Fibroblast of lung (primary cell): ENCODE measurements around the gene LIPK. TPM values are rescaled to one million over a fixed set of nuclear protein-coding genes. Genes with fewer than 3 reads are reported as not detected.
"Not testable (repeated sequence)": the region's sequence is repeated elsewhere in the genome, so short reads cannot be mapped to it uniquely, and the experiment has no call there.

Source experiments
- DNase-seq, 2 donors: peaks; one replicate each; pipeline versions ENCODE4 v3.0.0 to v3.0.0-alpha.2; 2010; ENCODE audit warnings: low read depth in 2 of 2
- H2AFZ ChIP-seq: 2 replicates; pipeline ENCODE4 v1.5.1; 2012; ENCODE audit warnings: low read length, control low read depth, inconsistent platforms
- H3K27ac ChIP-seq: 2 replicates; pipeline ENCODE4 v1.5.1; 2011; ENCODE audit warnings: low read length, control low read depth; ENCODE audit not compliant: insufficient read depth
- H3K27me3 ChIP-seq: 2 replicates; pipeline ENCODE4 v1.5.1; 2011; ENCODE audit warnings: mild to moderate bottlenecking, low read length; ENCODE audit not compliant: control insufficient read depth, insufficient read depth
- H3K36me3 ChIP-seq: 2 replicates; pipeline ENCODE4 v1.5.1; 2011; ENCODE audit warnings: low read length; ENCODE audit not compliant: control insufficient read depth, insufficient read depth
- H3K4me1 ChIP-seq: 2 replicates; pipeline ENCODE4 v1.5.1; 2011; ENCODE audit warnings: low read length; ENCODE audit not compliant: control insufficient read depth, insufficient read depth; ENCODE audit errors: extremely low read depth
- H3K4me2 ChIP-seq: 2 replicates; pipeline ENCODE4 v1.5.1; 2011; ENCODE audit warnings: low read length, control low read depth; ENCODE audit not compliant: insufficient read depth; ENCODE audit errors: extremely low read depth
- H3K4me3 ChIP-seq, 4 experiments: fragments of 200-600 bp in 1 of 4; sonication (generic) in 1 of 4; replicated peaks in 1 of 4; 2 replicates each; pipeline ENCODE4 v1.5.1; 2011 to 2016; ENCODE audit warnings: low read length in 4 of 4, low read depth in 3 of 4, mild to moderate bottlenecking in 3 of 4, control low read depth in 2 of 4, inconsistent platforms in 1 of 4, mixed read lengths in 1 of 4; ENCODE audit not compliant: insufficient read depth in 1 of 4; ENCODE audit errors: control extremely low read depth in 1 of 4
- H3K79me2 ChIP-seq: 2 replicates; pipeline ENCODE4 v1.5.1; 2012; ENCODE audit warnings: mild to moderate bottlenecking, low read length, inconsistent platforms; ENCODE audit not compliant: control insufficient read depth, insufficient read depth
- H3K9ac ChIP-seq: 2 replicates; pipeline ENCODE4 v1.5.1; 2011; ENCODE audit warnings: mild to moderate bottlenecking, low read length, control low read depth; ENCODE audit not compliant: insufficient read depth
- H3K9me3 ChIP-seq: 2 replicates; pipeline ENCODE4 v1.5.1; 2012; ENCODE audit warnings: low read depth, low read length; ENCODE audit not compliant: control insufficient read depth, insufficient read depth
- H4K20me1 ChIP-seq: 2 replicates; pipeline ENCODE4 v1.5.1; 2011; ENCODE audit warnings: low read length; ENCODE audit not compliant: control insufficient read depth, insufficient read depth; ENCODE audit errors: extremely low read depth
- EZH2 ChIP-seq: IDR thresholded peaks from 2 replicates; pipeline ENCODE4 v1.5.1; 2012; ENCODE audit warnings: low read length, control low read depth, mild to moderate bottlenecking; ENCODE audit errors: missing control alignments
- polyA plus RNA-seq, 2 donors: library from polyadenylated mRNA; depleted of rRNA in 1 of 2; stranded (reverse) in 1 of 2; unstranded in 1 of 2; fragments of >200 nt; gene quantifications; 2 replicates each; pipeline ENCODE4 v1.2.1, GENCODE V29; 2011 to 2012; ENCODE audit warnings: missing spikeins in 1 of 2
- total RNA-seq: library from RNA; depleted of rRNA; stranded (reverse); fragments of >200 nt; gene quantifications from 2 replicates; pipeline ENCODE4 v1.2.1, GENCODE V29; 2014
- TF ChIP-seq, protein P1 (sequence below), 2 donors: IDR thresholded peaks in 1 of 2; conservative IDR thresholded peaks in 1 of 2; 1 replicate in 1 of 2; 2 replicates in 1 of 2; pipeline ENCODE4 v1.5.1; 2011 to 2012; ENCODE audit warnings: low read length in 2 of 2, control low read depth in 1 of 2, inconsistent platforms in 1 of 2, low read depth in 1 of 2, mild to moderate bottlenecking in 1 of 2

The LIPK gene
- total and polyA plus RNA-seq, 2 donors (not counting 1 experiment from before 2014, with no cell fraction given), result not detected

DNA sequence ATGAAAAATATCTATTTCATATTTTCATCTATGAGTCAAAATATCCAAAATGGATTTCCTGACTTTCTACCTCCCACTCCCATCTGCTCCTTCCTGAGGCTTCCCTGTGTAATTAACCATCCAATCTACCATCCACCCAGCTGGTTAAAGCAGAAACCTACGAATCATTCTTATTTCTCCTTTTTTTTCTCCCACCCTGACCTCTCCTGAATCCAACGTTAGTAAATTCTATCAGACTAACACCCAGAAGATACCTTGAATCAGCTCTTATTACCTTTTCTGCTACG, 45.5 kb upstream of the LIPK start:
- H4K20me1 ChIP-seq, result no peaks in the 10 kb centered on the region
- no peaks in the 10 kb centered on the region for H3K27me3 ChIP-seq
- no peak overlapping the region for H2AFZ ChIP-seq
- no peaks in the 10 kb centered on the region for H3K79me2 ChIP-seq
- no peak overlapping the region for H3K4me2 ChIP-seq
- peaks cover 6% of the 10 kb centered on the region for H3K4me1 ChIP-seq
- H3K27ac ChIP-seq, result no peak overlapping the region
- no peaks in the 10 kb centered on the region for H3K9me3 ChIP-seq
- no peaks in the 10 kb centered on the region for H3K36me3 ChIP-seq
- no peak overlapping the region for H3K9ac ChIP-seq
- no peak overlapping the region for H3K4me3 ChIP-seq
- TF ChIP-seq EZH2, result no peak
- TF ChIP-seq, protein P1, sequence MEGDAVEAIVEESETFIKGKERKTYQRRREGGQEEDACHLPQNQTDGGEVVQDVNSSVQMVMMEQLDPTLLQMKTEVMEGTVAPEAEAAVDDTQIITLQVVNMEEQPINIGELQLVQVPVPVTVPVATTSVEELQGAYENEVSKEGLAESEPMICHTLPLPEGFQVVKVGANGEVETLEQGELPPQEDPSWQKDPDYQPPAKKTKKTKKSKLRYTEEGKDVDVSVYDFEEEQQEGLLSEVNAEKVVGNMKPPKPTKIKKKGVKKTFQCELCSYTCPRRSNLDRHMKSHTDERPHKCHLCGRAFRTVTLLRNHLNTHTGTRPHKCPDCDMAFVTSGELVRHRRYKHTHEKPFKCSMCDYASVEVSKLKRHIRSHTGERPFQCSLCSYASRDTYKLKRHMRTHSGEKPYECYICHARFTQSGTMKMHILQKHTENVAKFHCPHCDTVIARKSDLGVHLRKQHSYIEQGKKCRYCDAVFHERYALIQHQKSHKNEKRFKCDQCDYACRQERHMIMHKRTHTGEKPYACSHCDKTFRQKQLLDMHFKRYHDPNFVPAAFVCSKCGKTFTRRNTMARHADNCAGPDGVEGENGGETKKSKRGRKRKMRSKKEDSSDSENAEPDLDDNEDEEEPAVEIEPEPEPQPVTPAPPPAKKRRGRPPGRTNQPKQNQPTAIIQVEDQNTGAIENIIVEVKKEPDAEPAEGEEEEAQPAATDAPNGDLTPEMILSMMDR (conservative IDR thresholded peaks at IDR 0.05 in 1 of 2, IDR thresholded peaks at IDR 0.05 in 1 of 2; ENCODE audit: low read depth in 1 of 2, low read length in 2 of 2), result no peak
- DNase-seq, result peak in 1 of 2 donors; percentile 30

DNA sequence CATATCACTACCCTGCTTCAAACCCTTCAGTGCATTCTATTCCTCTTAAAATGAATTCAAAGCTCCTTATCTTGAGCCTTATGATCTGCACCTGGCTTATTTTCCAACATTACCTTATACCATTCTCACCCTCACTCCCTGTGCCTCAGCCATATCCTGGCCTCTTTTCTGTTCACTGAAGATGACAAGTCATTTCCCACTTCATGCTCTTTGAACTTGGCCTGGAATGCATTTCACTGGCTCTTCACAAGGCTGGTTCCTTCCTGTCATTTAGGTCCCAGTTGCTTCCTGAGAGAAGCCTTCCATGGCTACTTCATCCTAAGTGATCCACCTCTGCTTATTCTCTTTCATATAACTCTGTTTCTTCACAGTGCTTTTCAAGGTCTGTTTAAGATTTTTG, 45.0 kb upstream of the LIPK start:
- Histone ChIP-seq H3K9me3 (no peaks in the 10 kb centered on the region), H3K79me2 (no peaks in the 10 kb centered on the region), H3K27me3 (no peaks in the 10 kb centered on the region), H3K4me1 (peaks cover 6% of the 10 kb centered on the region), H2AFZ (peak overlapping the region; percentile 61), H3K9ac (no peak overlapping the region), H3K4me2 (no peak overlapping the region), H3K4me3 (no peak overlapping the region), H4K20me1 (no peaks in the 10 kb centered on the region), H3K27ac (no peak overlapping the region), H3K36me3 (no peaks in the 10 kb centered on the region)
- TF ChIP-seq, protein P1 (conservative IDR thresholded peaks at IDR 0.05 in 1 of 2, IDR thresholded peaks at IDR 0.05 in 1 of 2; ENCODE audit: low read depth in 1 of 2, low read length in 2 of 2), result no peak
- TF ChIP-seq EZH2, result no peak
- no peak for DNase-seq

DNA sequence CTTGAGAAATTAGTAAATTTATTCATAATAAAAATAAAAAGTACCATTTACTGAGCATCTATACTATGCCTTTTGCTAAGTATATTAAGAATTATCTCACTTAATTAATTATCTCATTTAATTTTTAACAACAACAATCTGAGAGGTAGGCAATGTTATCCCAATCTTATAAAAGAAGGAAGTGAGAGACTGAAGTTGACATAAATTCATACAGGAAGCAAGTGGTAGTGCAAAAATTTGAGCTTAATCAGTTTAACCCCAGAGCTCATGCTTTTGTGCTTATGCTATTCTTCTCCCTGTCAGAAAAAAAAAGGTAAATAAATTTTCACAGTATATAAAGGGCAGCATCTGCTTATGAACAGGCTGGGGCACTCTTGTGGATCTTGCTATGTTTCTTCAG, 44.5 kb upstream of the LIPK start:
- Histone ChIP-seq H3K4me3 (no peak overlapping the region), H4K20me1 (no peaks in the 10 kb centered on the region), H3K9me3 (no peaks in the 10 kb centered on the region), H3K36me3 (no peaks in the 10 kb centered on the region), H3K4me2 (no peak overlapping the region), H2AFZ (no peak overlapping the region), H3K79me2 (no peaks in the 10 kb centered on the region), H3K27me3 (no peaks in the 10 kb centered on the region), H3K27ac (no peak overlapping the region), H3K9ac (no peak overlapping the region), H3K4me1 (peaks cover 6% of the 10 kb centered on the region)
- no peak for TF ChIP-seq EZH2
- TF ChIP-seq, protein P1 (conservative IDR thresholded peaks at IDR 0.05 in 1 of 2, IDR thresholded peaks at IDR 0.05 in 1 of 2; ENCODE audit: low read depth in 1 of 2, low read length in 2 of 2), result no peak
- DNase-seq, result no peak

DNA sequence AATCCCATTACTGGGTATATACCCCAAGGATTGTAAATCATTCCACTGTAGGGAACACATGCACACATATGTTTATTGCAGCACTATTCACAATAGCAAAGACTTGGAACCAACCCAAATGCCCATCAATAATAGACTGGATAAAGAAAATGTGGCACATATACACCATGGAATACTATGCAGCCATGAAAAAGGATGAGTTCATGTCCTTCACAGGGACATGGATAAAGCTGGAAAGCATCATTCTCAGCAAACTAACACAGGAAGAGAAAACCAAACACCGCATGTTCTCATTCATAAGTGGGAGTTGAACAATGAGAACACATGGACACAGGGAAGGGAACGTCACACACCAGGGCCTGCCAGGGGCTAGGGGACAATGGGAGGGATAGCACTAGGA, 42.9 kb upstream of the LIPK start:
- H3K36me3 ChIP-seq, H3K79me2 ChIP-seq, H2AFZ ChIP-seq, H3K4me1 ChIP-seq, H4K20me1 ChIP-seq, H3K9me3 ChIP-seq, H3K4me3 ChIP-seq, H3K27me3 ChIP-seq, H3K9ac ChIP-seq, H3K27ac ChIP-seq, DNase-seq, H3K4me2 ChIP-seq: not testable (repeated sequence)
